ENCODE measurements around the gene ZNF280A.
"Not testable (repeated sequence)": the region's sequence is repeated elsewhere in the genome, so short reads cannot be mapped to it uniquely, and the experiment has no call there.

The ZNF280A gene

DNA sequence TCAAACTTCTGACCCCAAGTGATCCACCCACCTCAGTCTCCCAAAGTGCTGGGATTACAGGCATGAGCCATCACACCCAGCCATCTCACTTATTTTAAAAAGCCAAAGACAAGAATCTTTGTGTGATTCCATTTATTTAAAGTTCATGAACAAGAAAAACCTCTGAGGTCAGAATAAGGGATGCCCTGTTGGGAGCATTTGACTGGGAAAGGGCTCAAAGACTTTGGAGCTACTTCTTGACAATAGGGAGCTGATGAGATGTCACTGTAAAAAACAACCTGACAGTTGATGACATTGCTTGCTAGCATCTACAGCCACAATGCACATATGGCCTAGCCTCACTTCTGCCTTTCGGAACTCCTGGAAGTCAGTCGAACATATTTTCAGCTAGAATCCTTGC lies 6.5 kb downstream of the ZNF280A start:
- TF ChIP-seq, protein P1, sequence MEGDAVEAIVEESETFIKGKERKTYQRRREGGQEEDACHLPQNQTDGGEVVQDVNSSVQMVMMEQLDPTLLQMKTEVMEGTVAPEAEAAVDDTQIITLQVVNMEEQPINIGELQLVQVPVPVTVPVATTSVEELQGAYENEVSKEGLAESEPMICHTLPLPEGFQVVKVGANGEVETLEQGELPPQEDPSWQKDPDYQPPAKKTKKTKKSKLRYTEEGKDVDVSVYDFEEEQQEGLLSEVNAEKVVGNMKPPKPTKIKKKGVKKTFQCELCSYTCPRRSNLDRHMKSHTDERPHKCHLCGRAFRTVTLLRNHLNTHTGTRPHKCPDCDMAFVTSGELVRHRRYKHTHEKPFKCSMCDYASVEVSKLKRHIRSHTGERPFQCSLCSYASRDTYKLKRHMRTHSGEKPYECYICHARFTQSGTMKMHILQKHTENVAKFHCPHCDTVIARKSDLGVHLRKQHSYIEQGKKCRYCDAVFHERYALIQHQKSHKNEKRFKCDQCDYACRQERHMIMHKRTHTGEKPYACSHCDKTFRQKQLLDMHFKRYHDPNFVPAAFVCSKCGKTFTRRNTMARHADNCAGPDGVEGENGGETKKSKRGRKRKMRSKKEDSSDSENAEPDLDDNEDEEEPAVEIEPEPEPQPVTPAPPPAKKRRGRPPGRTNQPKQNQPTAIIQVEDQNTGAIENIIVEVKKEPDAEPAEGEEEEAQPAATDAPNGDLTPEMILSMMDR (IDR thresholded peaks at IDR 0.05; ENCODE audit: borderline replicate concordance, insufficient read depth, low read depth, low read length): no peak
- H3K4me3 ChIP-seq (ENCODE audit: low read depth, low read length): no peak overlapping the region

DNA sequence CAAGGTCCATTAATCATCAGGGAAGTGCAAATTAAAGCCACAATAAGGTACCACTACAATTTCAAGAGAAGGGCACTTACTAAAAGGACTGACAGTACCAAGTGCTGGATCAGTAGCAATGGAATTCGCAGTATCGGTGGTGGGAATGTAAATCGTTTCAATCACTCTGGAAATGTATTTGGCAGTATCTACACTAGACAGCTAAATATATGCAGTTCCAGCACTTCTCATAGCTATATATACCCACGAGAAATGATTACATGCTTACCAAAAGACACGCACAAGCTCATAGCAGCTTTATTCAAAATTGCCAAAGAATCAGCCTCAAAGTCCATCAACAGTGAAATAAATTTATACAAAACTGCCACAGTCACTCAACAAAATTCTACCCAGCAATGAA lies 7.1 kb downstream of the ZNF280A start:
- H3K4me3 ChIP-seq (ENCODE audit: low read depth, low read length): no peak overlapping the region
- TF ChIP-seq, protein P1 (IDR thresholded peaks at IDR 0.05; ENCODE audit: borderline replicate concordance, insufficient read depth, low read depth, low read length): no peak

DNA sequence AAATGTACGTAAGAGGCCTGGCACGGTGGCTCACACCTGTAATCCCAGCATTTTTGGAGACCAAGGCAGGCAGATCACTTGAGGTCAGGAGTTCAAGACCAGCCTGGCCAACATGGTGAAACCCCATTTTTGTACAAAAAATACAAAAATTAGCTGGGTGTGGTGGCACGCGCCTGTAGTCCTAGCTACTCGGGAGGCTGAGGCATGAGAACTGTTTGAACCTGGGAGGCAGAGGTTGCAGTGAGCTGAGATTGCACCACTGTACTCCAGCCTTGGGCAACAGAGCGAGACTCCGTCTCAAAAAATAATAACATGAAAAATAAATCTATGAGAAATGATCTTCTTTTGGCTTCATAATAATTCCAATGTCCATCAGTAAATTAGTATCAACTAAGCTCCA lies 9.2 kb downstream of the ZNF280A start:
- not testable (repeated sequence) for H3K4me3 ChIP-seq (ENCODE audit: low read depth, low read length)

DNA sequence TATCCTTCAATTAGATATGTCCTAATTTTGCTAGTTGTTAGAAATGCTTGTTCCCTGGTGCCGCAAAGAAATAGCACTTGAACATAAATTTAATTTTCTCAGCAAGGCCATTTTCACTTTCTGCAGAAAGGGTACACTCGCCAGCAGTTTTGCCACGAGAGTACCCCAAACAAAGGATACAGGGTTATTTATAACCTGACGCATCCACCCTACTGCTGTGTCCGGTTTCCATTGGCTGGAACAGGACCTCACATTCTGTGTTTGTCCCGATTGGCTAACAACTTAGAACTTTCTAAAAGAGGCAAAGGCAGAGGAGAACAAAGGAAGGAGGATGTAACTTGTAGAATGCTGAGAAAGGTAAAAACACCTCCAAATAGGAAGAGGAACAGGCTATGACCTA lies 10.2 kb downstream of the ZNF280A start:
- not testable (repeated sequence) for H3K4me3 ChIP-seq (ENCODE audit: low read depth, low read length)

DNA sequence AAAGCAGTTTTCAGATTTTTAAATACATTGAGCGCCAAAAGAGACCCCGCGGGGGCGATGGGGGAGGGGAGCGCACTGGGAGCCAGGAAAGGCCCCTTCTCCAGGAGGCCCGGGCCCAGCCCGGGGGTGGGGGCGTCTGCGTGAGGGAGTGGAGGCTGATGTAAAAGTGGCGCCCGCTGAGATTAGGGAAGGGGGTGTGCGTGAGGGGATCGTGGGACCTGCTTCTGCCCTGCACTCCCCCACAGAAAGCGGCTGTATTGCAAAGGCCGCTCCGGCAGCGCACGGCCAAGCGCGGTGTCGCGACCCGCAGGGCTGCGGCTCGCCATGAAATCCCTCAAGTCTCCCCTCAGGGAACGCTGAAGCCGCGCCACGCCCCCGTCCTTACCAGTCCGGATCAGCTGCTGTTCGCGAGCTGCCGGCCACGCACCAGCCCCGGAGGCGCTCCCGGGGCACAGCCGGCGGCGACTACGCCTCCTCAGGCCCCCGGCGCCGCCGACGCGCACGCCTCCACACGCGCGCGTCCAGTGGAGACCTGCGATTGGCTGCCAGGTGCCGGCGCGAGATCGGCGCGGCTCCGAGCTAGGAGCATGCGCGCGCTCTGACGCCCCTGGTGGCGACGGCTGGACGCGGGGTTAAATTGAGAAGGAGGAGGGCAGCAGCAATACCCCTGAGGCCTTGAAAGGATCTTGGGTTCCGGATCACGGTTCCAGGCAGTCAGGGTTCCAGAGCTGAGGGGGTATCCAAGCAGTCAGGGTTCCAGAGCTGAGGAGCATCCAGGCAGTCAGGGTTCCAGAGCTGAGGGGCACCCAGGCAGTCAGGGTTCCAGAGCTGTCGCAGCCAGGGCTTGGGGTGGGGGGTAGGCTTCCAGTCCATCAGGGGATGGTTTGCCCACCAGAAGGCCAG lies 11.5 kb downstream of the ZNF280A start, which contains the start of gene ZNF280B:
ZNF280B (minus strand) TSS at position 469 of the 903 bp plus-strand sequence. CDS start 19,344 bp downstream, outside the sequence.
- TF ChIP-seq, protein P1 (IDR thresholded peaks at IDR 0.05; ENCODE audit: borderline replicate concordance, insufficient read depth, low read depth, low read length): peak; percentile 75

DNA sequence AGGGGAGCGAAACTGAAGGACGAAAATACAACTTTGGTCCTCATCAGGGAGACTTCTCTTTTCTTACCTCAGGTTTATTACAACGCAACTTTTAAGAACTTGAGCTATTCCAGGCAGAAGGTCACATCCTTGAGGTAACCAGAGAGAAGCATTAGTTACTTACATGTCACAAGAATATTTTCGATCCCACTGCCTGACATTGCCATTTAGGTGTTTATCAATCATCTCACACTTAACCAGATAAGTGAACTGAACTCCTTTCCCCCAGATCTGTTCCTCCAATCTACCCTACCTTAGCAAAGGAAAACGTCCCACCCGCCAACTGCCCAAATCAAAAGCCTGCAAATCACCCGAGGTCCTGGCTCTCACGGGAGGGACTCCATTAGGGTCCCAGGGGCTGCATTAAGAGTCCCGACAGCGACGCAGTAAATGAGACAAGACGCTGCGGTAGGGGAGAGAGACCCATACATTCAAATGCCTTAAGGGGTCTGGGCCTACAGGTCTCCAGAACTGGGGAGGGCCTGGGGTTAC lies 12.3 kb downstream of the ZNF280A start:
- TF ChIP-seq, protein P1 (IDR thresholded peaks at IDR 0.05; ENCODE audit: borderline replicate concordance, insufficient read depth, low read depth, low read length): no peak
- H3K4me3 ChIP-seq (ENCODE audit: low read depth, low read length): peak overlapping the region; percentile 82

More for the DNA sequence above, 11.5 kb downstream of the ZNF280A start, which contains the start of gene ZNF280B:
- H3K4me3 ChIP-seq (ENCODE audit: low read depth, low read length): peak within 1 kb of the TSS; percentile 82

DNA sequence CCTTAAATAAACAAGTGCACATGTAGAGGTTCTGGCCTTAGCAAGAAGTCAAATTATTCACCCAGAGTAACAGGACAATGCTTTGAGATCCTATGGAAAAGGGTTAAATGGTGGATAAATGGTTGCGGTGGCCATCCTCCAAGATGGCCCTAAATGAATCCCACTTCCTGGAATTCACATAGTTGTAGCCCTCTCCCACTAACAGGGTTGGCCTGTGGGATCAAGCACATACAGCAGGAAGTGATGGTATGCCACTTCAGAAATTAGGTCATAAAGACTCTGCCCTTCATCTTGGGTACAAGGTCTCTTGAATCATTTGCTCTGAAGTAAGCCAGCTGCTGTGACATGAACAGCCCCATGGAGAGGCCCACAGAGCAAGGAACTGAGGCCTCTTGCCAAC lies 13.3 kb downstream of the ZNF280A start:
- TF ChIP-seq, protein P1 (IDR thresholded peaks at IDR 0.05; ENCODE audit: borderline replicate concordance, insufficient read depth, low read depth, low read length): no peak
- no peak overlapping the region for H3K4me3 ChIP-seq (ENCODE audit: low read depth, low read length)

DNA sequence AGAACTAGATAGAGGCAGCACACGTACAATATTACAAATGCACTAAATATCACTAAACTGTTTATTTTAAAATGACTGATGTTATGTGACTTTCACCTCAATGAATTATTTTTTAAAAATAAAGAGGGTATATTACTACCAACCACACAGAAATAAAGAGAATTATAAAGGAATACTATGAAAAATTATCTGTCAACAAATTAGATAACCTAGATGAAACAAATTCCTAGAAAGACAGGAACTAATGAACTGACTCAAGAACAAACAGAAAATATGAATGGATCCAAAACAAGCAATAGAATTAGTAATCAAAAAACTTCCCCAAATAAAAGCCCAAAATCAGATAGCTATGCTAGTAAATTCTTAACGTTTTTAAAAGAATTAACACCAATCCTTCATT lies 21.8 kb downstream of the ZNF280A start:
- TF ChIP-seq, protein P1 (IDR thresholded peaks at IDR 0.05; ENCODE audit: borderline replicate concordance, insufficient read depth, low read depth, low read length): no peak
- H3K4me3 ChIP-seq (ENCODE audit: low read depth, low read length): no peak overlapping the region

DNA sequence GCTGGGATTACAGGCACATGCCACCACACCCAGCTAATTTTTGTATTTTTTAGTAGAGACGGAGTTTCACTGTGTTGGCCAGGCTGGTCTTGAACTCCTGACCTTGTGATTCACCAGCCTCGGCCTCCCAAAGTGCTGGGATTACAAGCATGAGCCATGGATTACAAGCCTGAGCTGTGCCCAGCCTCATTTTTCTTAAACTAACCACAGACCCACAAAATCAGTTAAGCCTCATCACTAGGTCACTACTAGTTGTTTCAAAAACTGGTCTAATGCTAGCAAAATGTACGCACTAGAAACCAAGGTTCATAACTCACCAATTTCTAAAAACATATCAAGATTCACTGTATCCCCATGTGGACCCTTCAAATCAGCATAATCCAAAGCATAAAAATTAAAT lies 28.5 kb downstream of the ZNF280A start:
- H3K4me3 ChIP-seq (ENCODE audit: low read depth, low read length): not testable (repeated sequence)
